IgD-negative memory B cell (primary cell): Measurements from ENCODE around the gene CDC14B. TPM values are rescaled to one million over a fixed set of nuclear protein-coding genes. Genes with fewer than 3 reads are reported as not detected.
A peak's percentile ranks its signal among the peaks of the same experiment; 100 is the strongest.

ENCODE experiments used
- H3K27ac Mint-ChIP-seq, 3 donors: one replicate each; pipeline ENCODE4 v1.8.0; 2020 to 2022; ENCODE audit warnings: mild to moderate bottlenecking in 3 of 3, mixed read lengths in 3 of 3, moderate library complexity in 1 of 3
- H3K27me3 Mint-ChIP-seq: one replicate; pipeline ENCODE4 v1.8.0; 2021; ENCODE audit warnings: mixed read lengths
- H3K36me3 Mint-ChIP-seq: one replicate; pipeline ENCODE4 v1.8.0; 2020; ENCODE audit warnings: mild to moderate bottlenecking, mixed read lengths
- H3K4me1 Mint-ChIP-seq, 3 donors: one replicate each; pipeline ENCODE4 v1.8.0; 2020 to 2022; ENCODE audit warnings: mixed read lengths in 3 of 3, mild to moderate bottlenecking in 1 of 3
- H3K4me3 Mint-ChIP-seq, 4 donors: one replicate each; pipeline ENCODE4 v1.8.0; 2020 to 2022; ENCODE audit warnings: mild to moderate bottlenecking in 4 of 4, mixed read lengths in 4 of 4, moderate library complexity in 3 of 4
- H3K9me3 Mint-ChIP-seq, 3 donors: one replicate each; pipeline ENCODE4 v1.8.0; 2020 to 2021; ENCODE audit warnings: mixed read lengths in 3 of 3, mild to moderate bottlenecking in 1 of 3
- polyA plus RNA-seq: library from polyadenylated mRNA; unstranded; fragments of 300-500 nt; fragmentation: Illumina TruSeq; gene quantifications from one replicate; pipeline ENCODE4 v1.2.3, GENCODE V29; 2021

The CDC14B gene
- polyA plus RNA-seq, 1 donor from 2014 or later, result 8.3 TPM

GRCh38 chr9:96489482-96489979, 130.1 kb downstream of the CDC14B start:
- Mint-ChIP-seq H3K27ac (no peak overlapping the region), H3K27me3 (no peaks in the 10 kb centered on the region), H3K36me3 (peaks cover 9% of the 10 kb centered on the region), H3K9me3 (no peaks in the 10 kb centered on the region), H3K4me1 (peaks cover 3 to 7% (median 4%) of the 10 kb centered on the region in 3 donors), H3K4me3 (no peak overlapping the region)

DNA sequence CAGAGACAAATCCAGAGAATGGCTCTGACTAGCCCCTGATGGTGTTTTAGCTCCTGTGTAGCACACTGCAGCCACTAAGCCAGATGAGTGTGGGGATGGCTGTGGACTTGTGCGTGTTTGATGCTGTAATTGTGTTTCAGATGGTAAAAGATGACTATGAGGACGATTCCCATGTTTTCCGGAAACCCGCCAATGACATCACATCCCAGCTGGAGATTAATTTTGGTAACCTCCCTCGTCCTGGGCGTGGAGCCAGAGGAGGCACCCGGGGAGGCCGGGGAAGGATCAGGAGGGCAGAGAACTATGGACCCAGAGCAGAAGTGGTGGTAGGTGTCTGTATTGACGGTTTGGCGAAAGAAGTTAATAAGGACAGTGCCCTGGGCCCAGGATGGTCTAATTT, 131.7 kb downstream of the CDC14B start:
- peaks cover 11% of the 10 kb centered on the region for H3K36me3 Mint-ChIP-seq
- H3K4me3 Mint-ChIP-seq, result no peak overlapping the region
- no peak overlapping the region for H3K27ac Mint-ChIP-seq
- H3K9me3 Mint-ChIP-seq, result no peaks in the 10 kb centered on the region
- H3K27me3 Mint-ChIP-seq, result no peaks in the 10 kb centered on the region
- peaks cover 12 to 14% (median 13%) of the 10 kb centered on the region in 3 donors for H3K4me1 Mint-ChIP-seq

DNA sequence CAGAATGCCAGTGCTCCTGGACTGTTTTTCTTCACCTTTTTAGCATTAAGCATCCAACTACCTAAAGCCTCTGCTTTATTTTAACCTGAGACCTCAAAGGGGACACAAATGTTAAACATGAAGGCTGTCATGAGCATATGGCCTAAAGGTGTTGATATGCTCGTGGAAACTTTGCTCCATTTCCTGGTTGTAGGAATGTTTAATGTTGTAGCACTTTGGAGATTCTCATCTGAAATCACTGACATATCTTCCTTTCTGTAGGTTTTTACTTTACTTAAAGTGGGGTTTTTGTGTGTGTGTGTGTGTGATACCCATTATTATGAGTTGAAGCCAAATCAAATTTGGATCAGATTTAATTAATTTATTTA, 132.6 kb downstream of the CDC14B start:
- peaks cover 11% of the 10 kb centered on the region for H3K36me3 Mint-ChIP-seq
- H3K4me1 Mint-ChIP-seq, result peaks cover 13 to 14% (median 13%) of the 10 kb centered on the region in 3 donors
- H3K27ac Mint-ChIP-seq, result no peak overlapping the region
- no peaks in the 10 kb centered on the region for H3K27me3 Mint-ChIP-seq
- no peaks in the 10 kb centered on the region for H3K9me3 Mint-ChIP-seq
- no peak overlapping the region for H3K4me3 Mint-ChIP-seq

- Mint-ChIP-seq H3K27ac (no peak overlapping the region), H3K4me3 (no peak overlapping the region), H3K4me1 (peaks cover 13 to 14% (median 13%) of the 10 kb centered on the region in 3 donors), H3K9me3 (no peaks in the 10 kb centered on the region), H3K36me3 (peaks cover 11% of the 10 kb centered on the region), H3K27me3 (no peaks in the 10 kb centered on the region)
Measured at GRCh38 chr9:96486386-96487028, 133.1 kb downstream of the CDC14B start.

DNA sequence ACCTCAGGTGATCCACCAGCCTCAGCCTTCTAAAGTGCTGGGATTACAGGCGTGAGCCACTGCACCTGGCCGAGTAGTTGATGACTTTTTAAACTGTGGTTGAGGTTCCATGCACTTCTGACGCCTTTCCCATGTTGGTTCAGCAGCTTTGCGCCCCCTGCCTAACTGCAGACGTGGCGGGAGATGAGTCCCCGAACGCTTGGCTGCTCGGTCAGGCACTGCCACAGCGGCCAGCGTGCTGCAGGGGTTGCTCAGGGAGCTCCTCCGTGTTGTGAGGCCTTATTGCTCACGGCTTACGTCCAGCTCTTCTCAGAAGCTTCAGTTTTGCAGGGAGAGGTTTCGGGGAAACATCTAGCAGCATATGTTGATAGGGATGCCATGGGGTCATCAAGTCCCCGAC, 134.4 kb downstream of the CDC14B start:
- Mint-ChIP-seq H3K27me3 (no peaks in the 10 kb centered on the region), H3K36me3 (peaks cover 9% of the 10 kb centered on the region), H3K4me1 (peaks cover 13 to 14% (median 13%) of the 10 kb centered on the region in 3 donors), H3K9me3 (no peaks in the 10 kb centered on the region), H3K27ac (no peak overlapping the region), H3K4me3 (no peak overlapping the region)

DNA sequence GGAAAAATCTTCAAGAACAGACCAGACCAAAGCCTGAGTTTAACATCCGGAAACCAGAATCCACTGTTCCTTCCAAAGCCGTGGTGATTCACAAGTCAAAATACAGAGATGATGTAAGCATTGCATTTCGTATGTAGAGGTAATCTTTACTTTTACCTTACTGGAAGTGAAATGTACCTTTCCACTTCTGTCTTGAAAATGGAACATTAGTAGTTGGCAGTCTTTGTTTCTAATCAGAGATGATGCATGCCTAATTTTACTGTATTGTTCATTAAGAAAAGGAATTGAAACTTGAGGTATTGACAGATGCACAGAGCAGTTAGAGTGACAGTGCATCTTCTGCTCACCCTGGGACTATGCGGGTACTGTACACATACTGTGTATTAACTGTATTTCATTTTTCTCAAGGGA, 135.1 kb downstream of the CDC14B start:
- Mint-ChIP-seq H3K27ac (peak overlapping the region in 1 of 3 donors; percentile 1), H3K4me3 (peak overlapping the region in 1 of 4 donors; percentile 9), H3K27me3 (no peaks in the 10 kb centered on the region), H3K36me3 (peaks cover 6% of the 10 kb centered on the region), H3K9me3 (no peaks in the 10 kb centered on the region), H3K4me1 (peaks cover 13 to 15% (median 13%) of the 10 kb centered on the region in 3 donors)

GRCh38 chr9:96483733-96484390, 135.8 kb downstream of the CDC14B start:
- Mint-ChIP-seq H3K27me3 (no peaks in the 10 kb centered on the region), H3K36me3 (peaks cover 8% of the 10 kb centered on the region), H3K9me3 (no peaks in the 10 kb centered on the region), H3K4me1 (peaks cover 16 to 18% (median 17%) of the 10 kb centered on the region in 3 donors), H3K27ac (no peak overlapping the region), H3K4me3 (no peak overlapping the region)

DNA sequence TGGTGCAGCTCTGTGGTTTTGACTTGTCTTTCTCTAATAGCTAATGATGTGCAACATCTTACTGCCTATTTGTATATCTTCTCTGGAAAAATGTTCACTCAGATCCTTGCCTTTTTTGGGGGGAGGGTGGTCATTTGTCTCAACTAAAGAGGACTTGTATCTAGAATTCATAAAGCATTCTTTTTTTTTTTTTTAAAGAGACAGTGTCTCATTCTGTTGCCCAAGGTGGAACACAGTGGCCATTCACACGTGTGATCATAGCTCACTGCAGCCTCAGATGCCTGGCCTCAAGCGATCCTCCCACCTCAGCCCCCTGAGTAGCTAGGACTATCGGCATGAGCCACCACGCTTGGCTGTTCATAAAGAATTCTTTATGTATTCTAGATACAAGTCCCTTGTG, 136.4 kb downstream of the CDC14B start:
- Mint-ChIP-seq H3K9me3 (no peaks in the 10 kb centered on the region), H3K4me1 (peaks cover 21 to 23% (median 21%) of the 10 kb centered on the region in 3 donors), H3K36me3 (peaks cover 10% of the 10 kb centered on the region), H3K27ac (no peak overlapping the region), H3K4me3 (no peak overlapping the region), H3K27me3 (no peaks in the 10 kb centered on the region)

GRCh38 chr9:96482476-96482875, 137.2 kb downstream of the CDC14B start:
- Mint-ChIP-seq H3K9me3 (no peaks in the 10 kb centered on the region), H3K27me3 (no peaks in the 10 kb centered on the region), H3K4me1 (peaks cover 21 to 23% (median 21%) of the 10 kb centered on the region in 3 donors), H3K4me3 (no peak overlapping the region), H3K36me3 (peaks cover 10% of the 10 kb centered on the region), H3K27ac (peak overlapping the region in 1 of 3 donors; percentile 40)

DNA sequence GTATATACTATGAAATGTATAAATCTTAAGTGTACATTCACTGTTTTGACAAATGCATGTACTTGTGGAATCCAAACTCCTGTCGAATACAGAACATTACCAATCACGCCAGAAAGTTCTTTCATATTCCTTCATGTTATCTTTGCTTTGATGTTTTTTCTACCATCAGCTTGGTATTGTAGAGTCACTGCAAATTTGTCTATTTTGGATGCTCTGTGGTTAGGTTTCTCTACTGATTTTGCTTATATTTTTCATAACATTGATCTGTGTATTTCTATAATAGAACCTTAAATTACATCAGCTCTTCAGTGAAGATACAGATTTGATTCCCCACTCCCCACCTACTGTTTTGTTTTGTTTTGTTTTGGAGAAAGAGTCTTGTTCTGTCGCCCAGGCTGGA, 138.9 kb downstream of the CDC14B start:
- no peaks in the 10 kb centered on the region for H3K9me3 Mint-ChIP-seq
- peaks cover 21 to 23% (median 23%) of the 10 kb centered on the region in 3 donors for H3K4me1 Mint-ChIP-seq
- no peaks in the 10 kb centered on the region for H3K27me3 Mint-ChIP-seq
- H3K4me3 Mint-ChIP-seq, result no peak overlapping the region
- H3K27ac Mint-ChIP-seq, result no peak overlapping the region
- H3K36me3 Mint-ChIP-seq, result peaks cover 12% of the 10 kb centered on the region

- Mint-ChIP-seq H3K4me1 (peaks cover 11 to 15% (median 12%) of the 10 kb centered on the region in 3 donors), H3K27me3 (no peaks in the 10 kb centered on the region), H3K4me3 (peak overlapping the region in 1 of 4 donors; percentile 68), H3K36me3 (peaks cover 14% of the 10 kb centered on the region), H3K27ac (no peak overlapping the region), H3K9me3 (no peaks in the 10 kb centered on the region)
Measured at GRCh38 chr9:96478829-96479371, 140.7 kb downstream of the CDC14B start.

GRCh38 chr9:96476591-96476990, 143.1 kb downstream of the CDC14B start:
- no peaks in the 10 kb centered on the region for H3K9me3 Mint-ChIP-seq
- H3K27me3 Mint-ChIP-seq, result no peaks in the 10 kb centered on the region
- no peak overlapping the region for H3K4me3 Mint-ChIP-seq
- peaks cover 13% of the 10 kb centered on the region for H3K36me3 Mint-ChIP-seq
- no peak overlapping the region for H3K27ac Mint-ChIP-seq
- H3K4me1 Mint-ChIP-seq, result peaks cover 8 to 9% (median 8%) of the 10 kb centered on the region in 3 donors

DNA sequence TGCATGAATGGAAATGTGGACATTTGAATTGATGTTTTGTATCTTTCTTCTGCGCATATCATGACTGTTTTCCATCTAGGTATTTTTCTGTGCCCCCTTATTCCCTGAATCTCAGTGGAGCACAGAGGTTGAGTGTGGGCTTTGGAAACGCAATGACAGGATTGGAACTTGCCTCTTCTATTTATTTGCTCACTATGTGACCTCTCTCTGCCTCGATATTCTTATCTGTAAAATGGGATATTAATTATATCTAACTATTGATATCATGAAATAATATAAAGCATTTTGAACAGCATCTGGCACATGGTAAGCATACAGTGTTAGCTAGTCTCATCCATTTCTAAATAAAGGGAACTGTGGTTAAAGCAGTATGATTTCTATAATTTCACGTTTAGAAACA, 143.6 kb downstream of the CDC14B start:
- Mint-ChIP-seq H3K4me3 (no peak overlapping the region), H3K27me3 (no peaks in the 10 kb centered on the region), H3K9me3 (no peaks in the 10 kb centered on the region), H3K4me1 (peaks cover 8 to 9% (median 8%) of the 10 kb centered on the region in 3 donors), H3K36me3 (peaks cover 16% of the 10 kb centered on the region), H3K27ac (no peak overlapping the region)

DNA sequence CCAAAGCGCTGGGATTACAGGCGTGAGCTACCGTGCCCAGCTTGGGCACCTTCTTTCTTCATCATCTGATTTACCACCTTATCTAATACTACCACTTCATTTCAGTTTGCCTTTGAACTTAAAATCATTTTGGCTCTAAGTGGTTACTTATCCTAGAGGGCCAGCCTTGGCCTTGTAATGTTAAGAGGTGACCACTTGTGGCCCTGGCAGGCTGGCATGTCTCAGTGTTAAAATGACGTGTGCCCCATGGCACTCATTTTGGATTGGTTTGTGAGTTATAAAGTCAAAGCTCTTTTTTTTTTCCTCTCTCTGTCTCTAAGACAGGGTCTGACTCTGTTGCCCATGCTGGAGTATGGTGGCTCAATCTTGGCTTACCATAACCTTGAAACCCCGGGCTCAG, 151.9 kb downstream of the CDC14B start:
- Mint-ChIP-seq H3K4me1 (no peaks in the 10 kb centered on the region), H3K36me3 (peaks cover 10% of the 10 kb centered on the region), H3K27ac (no peak overlapping the region), H3K27me3 (no peaks in the 10 kb centered on the region), H3K9me3 (no peaks in the 10 kb centered on the region), H3K4me3 (no peak overlapping the region)

DNA sequence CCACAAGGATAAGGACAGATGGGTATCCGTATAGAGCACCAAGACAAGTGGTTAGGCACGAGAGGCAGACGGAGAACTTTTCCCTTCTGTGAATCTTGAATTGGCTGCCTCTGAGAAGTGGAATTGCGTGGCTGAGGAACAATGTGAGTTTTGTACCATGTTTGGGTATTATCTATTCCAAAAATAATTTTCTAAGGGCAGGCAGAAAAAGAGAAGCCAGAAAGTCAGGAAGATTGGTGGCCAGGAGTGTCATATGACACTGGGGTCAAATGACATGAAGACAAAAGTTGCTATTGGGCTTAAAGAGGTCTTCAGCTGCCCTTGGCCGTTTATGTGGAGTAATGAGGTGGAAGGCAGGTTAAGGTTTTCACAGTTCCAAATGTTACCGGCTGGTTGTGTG, 155.2 kb downstream of the CDC14B start:
- H3K9me3 Mint-ChIP-seq, result no peaks in the 10 kb centered on the region
- H3K27ac Mint-ChIP-seq, result no peak overlapping the region
- H3K4me3 Mint-ChIP-seq, result no peak overlapping the region
- peaks cover 0 to 2% (median 0%) of the 10 kb centered on the region in 3 donors for H3K4me1 Mint-ChIP-seq
- no peaks in the 10 kb centered on the region for H3K27me3 Mint-ChIP-seq
- peaks cover 9% of the 10 kb centered on the region for H3K36me3 Mint-ChIP-seq
